ENCODE measurements around the gene CARD8.

- TF ChIP-seq CTCF (IDR thresholded peaks at IDR 0.05 in 8 of 11, conservative IDR thresholded peaks at IDR 0.05 in 3 of 11) (no peak), POLR2A (IDR thresholded peaks at IDR 0.05) (no peak)
These were observed 16.6 kb downstream of the CARD8 start for GRCh38 chr19:48239120-48239519.

Data from spleen (tissue), 7 donors.